Activated CD8-positive, alpha-beta memory T cell treated with anti-CD3 and anti-CD28 coated beads for 24 hours (primary cell): Measurements from ENCODE around the gene TSPAN18.

Source experiments
- DNase-seq: peaks from one replicate; pipeline ENCODE4 v3.0.0-alpha.2; 2020

TSPAN18 gene

GRCh38 chr11:44831605-44832394, 105.0 kb downstream of the TSPAN18 start:
- DNase-seq: no peak

- no peak for DNase-seq
Measured at GRCh38 chr11:44832452-44832851, 105.7 kb downstream of the TSPAN18 start.

GRCh38 chr11:44833221-44833876, 106.6 kb downstream of the TSPAN18 start:
- DNase-seq: no peak

GRCh38 chr11:44833877-44834452, 107.2 kb downstream of the TSPAN18 start:
- DNase-seq: no peak

DNA sequence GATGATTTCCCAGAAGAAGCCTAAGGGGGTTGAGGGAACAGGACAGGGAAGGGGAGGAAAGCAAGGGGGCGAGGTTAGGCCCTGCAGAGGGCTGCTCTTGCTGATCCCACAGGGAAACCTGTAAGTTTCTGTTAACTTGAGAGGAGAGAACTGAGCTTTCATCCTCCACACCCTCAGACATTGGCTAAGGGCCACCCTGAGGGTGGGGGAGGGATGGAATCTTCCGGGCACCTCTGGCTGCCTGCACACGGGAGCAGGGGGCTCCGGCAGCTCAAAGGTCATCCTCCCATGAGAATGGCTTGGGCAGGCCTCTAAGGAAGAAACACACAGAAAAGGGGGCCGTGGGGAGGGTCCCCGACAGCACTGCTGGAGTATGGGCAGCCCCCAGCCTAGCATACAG, 108.1 kb downstream of the TSPAN18 start:
- DNase-seq: no peak

GRCh38 chr11:44835296-44835695, 108.5 kb downstream of the TSPAN18 start:
- DNase-seq: no peak

DNA sequence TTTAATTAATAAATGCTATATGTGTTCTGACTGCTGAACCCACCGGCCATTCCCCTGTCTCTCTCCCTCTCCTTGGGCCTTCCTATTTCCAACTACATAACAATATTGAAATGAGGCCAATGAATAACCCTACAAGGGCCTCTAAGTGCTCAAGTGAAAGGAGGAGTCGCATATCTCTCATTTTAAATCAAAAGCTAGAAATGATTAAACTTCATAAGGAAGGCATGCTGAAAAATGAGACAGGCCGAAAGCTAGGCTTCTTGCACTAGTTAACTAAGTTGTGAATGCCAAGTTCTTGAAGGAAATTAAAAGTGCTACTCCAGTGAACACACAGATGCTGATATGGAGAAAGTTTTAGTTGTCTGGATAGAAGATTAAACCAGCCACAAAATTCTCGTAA, 109.2 kb downstream of the TSPAN18 start:
- no peak for DNase-seq

- no peak for DNase-seq
Measured at GRCh38 chr11:44837661-44838060, 110.9 kb downstream of the TSPAN18 start.

DNA sequence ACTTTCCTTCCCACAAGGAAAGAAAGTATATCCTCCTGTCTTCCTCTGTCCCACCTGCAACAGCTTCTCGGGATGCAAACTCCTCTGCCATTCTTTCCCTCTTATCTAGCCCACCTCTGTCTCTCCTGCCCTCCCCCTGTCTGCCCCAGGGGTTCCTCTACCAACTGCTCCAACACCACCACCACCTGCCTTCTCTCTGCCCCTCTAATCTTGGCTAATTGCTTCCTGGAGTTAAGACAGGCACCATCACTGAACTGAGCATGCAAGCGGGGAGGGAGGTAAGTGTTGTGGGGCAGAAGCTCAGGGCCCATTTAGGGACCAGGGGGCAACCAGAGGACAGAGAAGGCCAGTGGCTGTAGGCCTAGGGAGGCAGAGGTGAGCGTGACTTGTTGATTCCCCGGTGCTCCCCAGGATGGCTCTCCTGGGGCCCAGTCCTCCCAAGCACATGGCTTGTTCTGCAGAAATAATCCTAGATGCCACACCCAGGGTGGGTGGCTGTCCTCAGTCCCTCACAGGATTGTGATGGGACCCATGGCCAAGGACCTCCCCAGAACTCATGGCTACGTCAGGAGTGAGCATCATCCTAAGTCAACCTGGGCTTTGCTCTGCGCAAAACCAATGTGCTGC, 112.8 kb downstream of the TSPAN18 start:
- no peak for DNase-seq

DNA sequence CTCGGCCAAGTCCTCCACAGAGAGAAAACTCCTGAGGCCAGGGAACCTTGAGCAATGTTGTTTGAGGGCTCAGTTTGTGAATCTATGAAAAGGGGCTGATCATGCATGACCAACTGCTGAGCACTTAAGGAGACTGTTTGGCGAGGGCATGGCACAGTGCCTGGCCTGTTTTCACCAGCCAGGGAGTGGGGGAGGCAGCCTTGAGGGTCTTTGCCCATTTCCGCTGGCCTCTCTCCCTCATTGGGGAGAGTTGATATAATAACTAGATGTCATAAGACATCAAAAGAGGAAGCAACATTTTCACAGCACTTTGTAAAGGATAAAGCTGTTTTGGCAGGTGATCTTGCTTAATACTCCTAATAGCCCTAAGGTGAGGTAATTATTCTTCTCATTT, 113.3 kb downstream of the TSPAN18 start:
- no peak for DNase-seq

- no peak for DNase-seq
Measured at GRCh38 chr11:44840521-44841251, 113.9 kb downstream of the TSPAN18 start.

DNA sequence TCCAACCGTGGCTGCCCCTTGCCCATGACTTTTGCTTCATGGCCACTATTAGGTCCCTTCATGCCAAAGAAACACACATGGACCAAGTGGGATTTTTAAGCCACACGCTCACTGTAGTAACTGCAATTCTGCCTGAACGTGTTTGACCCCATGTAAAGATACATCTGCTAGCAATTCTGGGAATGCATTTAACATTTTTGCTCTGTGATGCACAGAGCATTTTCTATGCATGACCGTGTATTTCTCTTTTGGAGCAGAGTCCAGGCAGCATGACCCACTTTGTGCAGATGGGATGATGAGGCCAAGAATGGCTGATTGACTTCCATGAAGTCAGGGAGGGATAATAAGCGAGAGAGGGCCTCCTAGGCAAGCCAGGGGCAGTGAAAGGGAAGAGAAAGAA, 115.5 kb downstream of the TSPAN18 start:
- DNase-seq: no peak

DNA sequence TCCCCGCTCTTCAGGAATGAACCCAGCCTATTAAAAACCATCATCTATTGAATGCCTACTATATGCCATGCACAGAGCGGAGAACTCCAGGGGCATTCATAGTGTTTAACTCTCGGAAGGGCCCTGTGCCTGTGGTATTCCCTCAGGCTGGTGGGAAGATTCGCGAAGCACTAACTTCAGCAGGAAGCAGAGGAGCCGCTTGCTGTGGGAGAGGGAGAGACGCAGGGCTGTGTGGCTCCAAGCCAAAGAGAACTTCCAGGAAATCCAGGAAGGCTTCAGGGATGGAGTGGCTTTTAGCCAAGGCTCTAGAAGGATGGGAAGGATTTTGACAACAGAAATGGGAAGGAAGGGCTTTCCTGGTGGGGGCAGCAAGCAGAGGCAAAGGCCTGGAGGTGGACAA, 120.1 kb downstream of the TSPAN18 start:
- DNase-seq: no peak

GRCh38 chr11:44847316-44847715, 120.6 kb downstream of the TSPAN18 start:
- no peak for DNase-seq

GRCh38 chr11:44848203-44848962, 121.6 kb downstream of the TSPAN18 start:
- no peak for DNase-seq

DNA sequence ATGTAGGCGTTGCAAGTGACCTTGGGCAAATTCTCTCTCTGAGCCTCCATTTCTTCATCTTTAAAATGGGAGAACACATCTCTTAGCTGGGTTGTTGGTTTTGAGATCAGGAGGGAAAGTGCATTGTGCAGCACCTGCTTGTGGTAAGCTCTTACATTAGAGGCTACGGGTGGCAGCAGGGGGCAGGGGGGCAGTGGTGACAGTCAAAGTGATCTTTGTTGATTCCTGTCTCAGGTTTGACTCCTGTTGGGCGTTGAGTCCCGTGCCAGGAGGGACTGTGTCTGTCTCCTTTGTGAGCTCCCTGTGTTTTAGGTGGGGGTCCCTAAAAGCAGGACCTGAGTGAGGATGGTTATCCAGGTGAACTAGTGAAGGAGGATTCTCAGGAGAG, 122.2 kb downstream of the TSPAN18 start:
- DNase-seq: no peak

- no peak for DNase-seq
Measured at GRCh38 chr11:44849424-44849823, 122.7 kb downstream of the TSPAN18 start.

DNA sequence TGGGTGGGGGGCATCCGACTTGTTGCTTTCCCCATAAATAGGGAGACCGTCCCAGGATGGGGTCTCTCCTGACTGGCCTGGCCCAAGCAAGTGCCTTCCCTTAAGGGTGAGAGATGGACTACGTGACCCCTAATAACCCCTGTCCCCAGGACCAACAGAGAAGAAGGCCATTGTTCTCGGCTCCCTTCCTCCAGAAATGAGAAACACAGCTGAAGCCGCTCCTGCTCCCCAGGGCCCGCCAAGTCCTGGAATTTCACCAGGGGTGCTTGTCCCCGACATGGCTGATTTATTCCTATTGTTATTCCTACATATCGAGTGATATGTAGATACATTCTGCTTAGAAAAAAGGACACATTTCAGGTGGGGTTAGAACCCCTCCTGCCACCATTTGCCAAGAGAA, 123.2 kb downstream of the TSPAN18 start:
- DNase-seq: no peak

- DNase-seq: no peak
Measured at GRCh38 chr11:44851496-44851895, 124.7 kb downstream of the TSPAN18 start.

GRCh38 chr11:44852159-44852747, 125.5 kb downstream of the TSPAN18 start:
- no peak for DNase-seq

DNA sequence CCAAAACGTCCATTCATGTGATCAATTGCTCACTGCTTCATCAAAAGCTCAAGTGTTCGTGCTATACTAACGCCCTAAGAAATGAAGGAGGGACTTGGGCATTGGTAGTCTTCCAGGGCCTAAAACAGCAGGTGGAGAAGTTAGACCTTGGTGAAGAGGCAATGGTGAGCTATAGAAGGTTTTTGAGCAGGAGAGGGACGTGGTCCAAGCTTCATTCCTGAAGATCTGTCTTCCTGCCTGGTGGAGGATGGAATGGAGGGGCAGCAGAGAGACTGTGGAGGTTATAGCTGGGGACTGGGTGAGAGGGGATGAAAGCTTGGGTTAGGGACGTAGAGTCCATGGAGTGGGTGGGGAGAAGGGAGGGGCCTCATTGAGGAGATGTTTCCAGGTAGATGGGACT, 126.2 kb downstream of the TSPAN18 start:
- no peak for DNase-seq

DNA sequence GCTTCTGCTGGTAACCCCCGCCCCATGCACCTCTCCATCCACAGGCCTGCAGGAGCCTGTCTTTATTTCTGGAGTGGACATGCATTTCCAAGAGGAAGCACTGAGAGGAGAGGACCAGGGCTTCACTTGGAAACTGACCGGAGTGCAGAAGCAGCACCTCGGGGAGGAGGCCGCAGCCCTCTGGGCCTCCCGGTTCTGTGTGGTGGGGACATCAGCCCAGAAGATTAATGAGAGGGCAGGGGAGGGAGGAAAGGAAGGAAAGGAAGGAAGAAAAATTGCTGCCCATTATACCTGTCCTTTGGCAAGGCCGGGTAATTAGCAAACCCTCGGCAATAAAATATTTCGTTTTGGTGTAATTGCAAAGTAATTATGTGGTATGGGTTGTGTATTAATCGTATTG, 126.9 kb downstream of the TSPAN18 start:
- no peak for DNase-seq
